HG03135 (cell line): Measurements from ENCODE around the gene KICS2.
"Not testable (repeated sequence)": the region's sequence is repeated elsewhere in the genome, so short reads cannot be mapped to it uniquely, and the experiment has no call there.

ENCODE experiments used
- ATAC-seq: cut with Tn5 transposase; IDR thresholded peaks from one replicate; pipeline ENCODE4 v1.9.1; 2021; ENCODE audit warnings: mild to moderate bottlenecking, moderate library complexity; ENCODE audit not compliant: unreplicated experiment

KICS2 gene

GRCh38 chr12:64217643-64218042 is 4.5 kb downstream of the KICS2 start:
- not testable (repeated sequence) for ATAC-seq

DNA sequence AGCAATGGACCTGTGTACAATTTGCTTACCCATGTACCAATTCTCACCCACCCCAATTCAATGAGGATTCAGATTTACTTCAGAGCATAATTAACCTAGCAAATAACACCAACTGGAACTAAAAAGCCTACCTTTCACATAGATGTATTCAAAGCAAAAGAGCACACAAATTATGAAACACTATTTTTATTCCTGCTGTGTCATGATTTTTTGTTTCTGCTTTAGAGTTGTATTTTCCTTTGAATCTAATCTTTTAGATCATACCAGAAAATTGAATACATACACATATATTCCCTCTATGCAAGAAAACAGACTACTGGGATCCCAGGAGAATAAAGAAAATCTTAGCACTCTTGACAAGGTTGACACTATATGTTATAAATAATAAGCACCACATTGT is 5.9 kb downstream of the KICS2 start:
- no peak for ATAC-seq

- no peak for ATAC-seq
These were observed 9.9 kb downstream of the KICS2 start for GRCh38 chr12:64212119-64212746.

- no peak for ATAC-seq
These were observed 14.6 kb downstream of the KICS2 start for GRCh38 chr12:64207453-64207852.

GRCh38 chr12:64205542-64205941 is 16.6 kb downstream of the KICS2 start:
- no peak for ATAC-seq

GRCh38 chr12:64203775-64204174 is 18.3 kb downstream of the KICS2 start:
- no peak for ATAC-seq

DNA sequence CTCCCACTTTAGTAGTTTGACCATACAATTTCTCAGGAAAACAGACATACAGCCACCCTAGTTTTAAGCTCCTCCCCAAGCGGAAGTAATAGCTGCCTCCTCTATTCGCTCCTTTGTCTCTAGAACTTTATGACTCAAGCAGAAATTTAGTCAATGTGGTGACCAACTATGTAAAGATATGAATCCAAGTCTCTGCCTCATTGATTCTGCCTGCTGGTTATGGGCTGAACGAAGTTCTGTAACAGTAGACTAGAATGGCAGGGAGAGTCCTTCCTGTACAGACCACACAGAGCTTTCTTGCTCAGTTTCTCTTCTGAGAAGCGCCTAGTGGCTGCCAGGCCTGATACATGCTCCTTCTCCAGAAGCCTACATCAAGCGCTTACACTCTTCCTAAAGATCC is 19.1 kb downstream of the KICS2 start:
- no peak for ATAC-seq

- ATAC-seq = not testable (repeated sequence)
These were observed 26.3 kb downstream of the KICS2 start for GRCh38 chr12:64195841-64196240.

- no peak for ATAC-seq
These were observed 27.6 kb downstream of the KICS2 start for GRCh38 chr12:64194333-64195149.

DNA sequence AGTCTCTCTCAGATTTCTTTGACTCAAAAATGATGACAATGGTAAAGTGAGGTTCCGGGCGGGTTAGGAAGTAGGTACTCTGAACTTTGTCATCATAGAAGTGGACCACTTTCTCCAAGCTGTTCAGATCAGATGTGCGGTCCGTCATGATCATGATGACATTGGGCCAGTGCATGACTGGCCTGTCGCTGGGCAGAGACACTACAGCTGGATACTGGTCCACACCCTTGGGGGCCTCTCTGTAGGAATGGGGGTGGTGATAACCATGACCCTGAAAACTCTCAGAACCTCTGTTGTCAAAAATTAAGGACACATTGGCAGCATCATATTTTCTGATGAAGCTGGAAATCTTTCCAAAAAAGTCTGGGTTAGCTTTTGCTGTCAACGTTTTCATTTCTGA is 28.2 kb downstream of the KICS2 start:
- ATAC-seq = no peak

DNA sequence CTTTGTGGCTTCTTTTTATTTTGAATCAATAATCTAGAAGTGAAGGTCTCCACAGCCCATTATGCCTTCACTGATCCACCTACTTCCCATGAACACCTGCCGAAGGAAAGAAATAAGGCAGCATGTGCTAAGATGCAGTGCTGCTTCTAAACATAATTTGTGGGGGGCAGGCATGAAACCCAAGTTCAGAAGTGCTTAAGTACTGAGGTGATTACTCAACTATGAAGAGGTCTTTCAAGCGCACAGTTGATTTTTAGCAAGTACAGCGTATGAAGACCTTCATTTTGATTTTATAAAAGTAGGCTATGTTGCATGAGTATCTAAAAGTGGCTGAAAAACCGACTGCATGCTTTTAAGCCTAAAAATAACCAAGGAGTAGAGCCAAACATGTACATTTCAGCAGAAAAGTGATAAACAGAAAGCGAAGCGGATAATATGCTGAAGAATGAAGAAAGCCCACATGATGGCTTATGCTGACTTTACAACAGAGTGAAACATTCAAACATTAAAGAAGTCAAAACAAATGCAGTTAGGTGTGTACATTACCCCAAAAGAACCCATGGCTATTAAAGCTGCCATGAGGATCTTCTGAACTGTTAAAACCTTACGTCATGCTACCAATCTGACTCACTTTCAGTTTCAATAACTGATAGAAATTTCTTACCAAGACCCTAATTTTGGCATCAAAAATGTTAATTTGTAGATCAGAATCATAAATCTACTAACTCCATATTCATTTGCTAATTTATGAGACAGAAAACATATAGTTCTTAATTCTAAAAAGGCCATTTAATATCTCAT is 29.3 kb downstream of the KICS2 start:
- ATAC-seq = peak; percentile 95

- ATAC-seq = no peak
These were observed 32.0 kb downstream of the KICS2 start for GRCh38 chr12:64190140-64190539.

GRCh38 chr12:64189530-64189929 is 32.6 kb downstream of the KICS2 start:
- ATAC-seq = no peak

- ATAC-seq = no peak
These were observed 34.3 kb downstream of the KICS2 start for GRCh38 chr12:64187794-64188193.

- ATAC-seq = no peak
These were observed 34.7 kb downstream of the KICS2 start for GRCh38 chr12:64187370-64187769.

DNA sequence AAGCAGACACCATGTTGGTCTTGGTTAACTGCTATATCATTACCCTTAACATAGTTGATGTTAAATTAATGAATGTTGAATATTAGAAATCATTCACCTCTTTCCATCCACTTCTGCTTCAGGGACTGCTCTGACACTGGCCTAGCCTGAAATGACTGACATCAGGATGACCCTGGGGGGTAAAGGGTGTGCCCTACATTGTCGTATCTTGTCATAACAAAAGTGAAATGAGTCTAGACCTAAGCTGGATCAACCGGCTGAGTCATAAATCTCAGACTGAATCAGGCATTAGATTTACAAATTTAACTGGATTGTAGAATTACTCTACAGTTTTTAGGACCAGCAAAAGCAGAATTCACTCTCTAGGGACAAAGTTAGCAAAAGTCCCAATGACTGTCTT is 35.3 kb downstream of the KICS2 start:
- peak; percentile 75 for ATAC-seq

DNA sequence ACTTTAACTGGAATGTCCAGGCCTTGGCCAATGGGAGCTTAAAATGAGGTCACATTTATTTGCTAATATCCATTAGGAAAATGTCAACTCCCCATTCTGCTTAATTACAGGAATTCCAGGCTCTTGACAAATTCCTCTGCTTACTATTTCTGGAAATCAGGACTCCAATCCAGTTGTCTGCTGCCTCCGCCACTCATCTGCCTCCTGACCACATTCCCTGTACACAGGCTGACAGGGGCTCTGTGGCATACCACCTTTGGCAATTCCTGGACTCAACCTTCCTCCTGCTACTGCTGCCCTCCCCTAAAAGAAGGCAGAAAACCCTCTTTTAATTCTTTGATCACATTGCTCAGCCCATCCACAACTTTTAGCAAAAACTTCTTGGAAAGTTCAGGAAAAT is 37.9 kb downstream of the KICS2 start:
- ATAC-seq = no peak

- no peak for ATAC-seq
These were observed 40.4 kb downstream of the KICS2 start for GRCh38 chr12:64181430-64182291.

DNA sequence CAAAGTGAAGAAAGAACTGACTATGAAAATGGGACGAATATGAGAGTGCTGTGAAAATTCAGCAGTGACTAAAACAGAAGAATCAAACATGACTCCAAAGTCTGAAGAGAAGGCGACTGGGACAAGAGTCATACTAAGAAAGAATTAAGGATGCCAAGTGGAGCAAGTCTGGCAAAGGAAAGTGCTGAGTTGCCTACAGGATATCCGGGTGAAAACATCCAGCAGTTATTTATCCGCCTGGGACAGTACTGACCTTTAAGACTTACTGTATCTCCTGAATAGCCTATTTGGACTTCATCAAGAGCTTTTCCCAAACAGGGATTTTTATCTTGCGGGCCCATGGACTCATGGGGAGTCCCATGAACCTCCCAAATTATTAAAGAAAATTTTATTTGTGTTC is 41.1 kb downstream of the KICS2 start:
- ATAC-seq = no peak

- no peak for ATAC-seq
These were observed 44.0 kb downstream of the KICS2 start for GRCh38 chr12:64178122-64178521.

DNA sequence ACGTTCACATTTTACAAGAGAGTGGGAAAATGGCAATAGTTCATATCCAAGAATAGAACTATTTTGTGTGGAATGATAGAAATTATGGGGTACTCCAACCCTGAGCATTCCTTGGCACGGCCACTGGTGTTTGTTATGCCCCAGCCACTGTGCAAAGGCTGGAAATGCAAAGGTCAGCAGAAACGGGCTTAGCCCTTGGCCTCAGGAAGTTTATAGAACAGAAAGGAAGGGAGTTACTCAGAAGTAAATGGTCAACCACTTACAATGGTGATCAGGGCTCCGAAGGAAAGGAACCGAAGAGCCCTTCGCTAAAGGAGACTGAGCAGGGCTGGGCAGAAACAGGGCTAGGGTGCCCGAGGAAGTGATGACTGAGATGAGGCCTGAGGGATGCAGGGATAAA is 45.1 kb downstream of the KICS2 start:
- ATAC-seq = no peak
